Measurements from ENCODE around the gene MDH1.
"Not testable (repeated sequence)": the region's sequence is repeated elsewhere in the genome, so short reads cannot be mapped to it uniquely, and the experiment has no call there.

The MDH1 gene

DNA sequence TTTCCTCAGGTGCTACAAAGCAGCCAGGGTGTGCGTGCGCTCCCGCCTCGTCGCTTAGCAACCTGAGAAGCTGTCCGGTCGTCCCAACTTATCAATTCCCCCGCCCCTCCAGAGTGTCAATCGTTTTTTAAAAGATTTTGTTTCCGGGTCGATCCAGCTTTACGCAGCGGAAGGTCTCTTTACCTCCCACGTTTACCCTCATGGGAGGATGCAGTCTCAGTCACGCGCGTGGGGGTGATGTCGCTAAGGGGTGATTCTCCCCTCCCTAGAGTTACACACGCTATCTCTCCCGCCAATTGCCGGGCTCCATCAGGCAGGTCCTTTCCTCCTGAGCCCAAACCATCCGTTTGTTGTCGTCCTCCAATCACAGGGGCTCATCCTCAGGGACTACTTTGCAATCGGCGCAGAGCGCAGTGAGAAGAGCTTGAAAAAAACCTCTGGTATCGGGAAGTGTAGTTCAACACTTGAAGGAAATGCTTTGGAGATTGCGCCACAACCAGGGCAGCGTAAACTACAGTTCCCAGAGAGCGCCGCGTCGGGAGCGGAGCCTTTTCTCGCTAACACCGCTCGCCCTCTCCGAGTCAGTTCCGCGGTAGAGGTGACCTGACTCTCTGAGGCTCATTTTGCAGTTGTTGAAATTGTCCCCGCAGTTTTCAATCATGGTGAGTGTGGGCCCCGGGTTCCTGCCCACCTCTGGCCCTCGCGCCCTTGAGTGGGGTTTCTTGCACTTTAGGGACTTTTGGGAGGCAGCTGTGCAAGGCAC is at the start of gene MDH1, which contains the start of gene WDPCP:
Gene MDH1 (plus strand): TSS at position 579 of the 763 bp plus-strand sequence. CDS start 81 bp downstream, at position 660.
Gene WDPCP (minus strand): TSS at position 93 of the 763 bp plus-strand sequence. CDS start 206 bp downstream, outside the sequence.
- peak; percentile 100 for DNase-seq (ENCODE audit: low spot score)

DNA sequence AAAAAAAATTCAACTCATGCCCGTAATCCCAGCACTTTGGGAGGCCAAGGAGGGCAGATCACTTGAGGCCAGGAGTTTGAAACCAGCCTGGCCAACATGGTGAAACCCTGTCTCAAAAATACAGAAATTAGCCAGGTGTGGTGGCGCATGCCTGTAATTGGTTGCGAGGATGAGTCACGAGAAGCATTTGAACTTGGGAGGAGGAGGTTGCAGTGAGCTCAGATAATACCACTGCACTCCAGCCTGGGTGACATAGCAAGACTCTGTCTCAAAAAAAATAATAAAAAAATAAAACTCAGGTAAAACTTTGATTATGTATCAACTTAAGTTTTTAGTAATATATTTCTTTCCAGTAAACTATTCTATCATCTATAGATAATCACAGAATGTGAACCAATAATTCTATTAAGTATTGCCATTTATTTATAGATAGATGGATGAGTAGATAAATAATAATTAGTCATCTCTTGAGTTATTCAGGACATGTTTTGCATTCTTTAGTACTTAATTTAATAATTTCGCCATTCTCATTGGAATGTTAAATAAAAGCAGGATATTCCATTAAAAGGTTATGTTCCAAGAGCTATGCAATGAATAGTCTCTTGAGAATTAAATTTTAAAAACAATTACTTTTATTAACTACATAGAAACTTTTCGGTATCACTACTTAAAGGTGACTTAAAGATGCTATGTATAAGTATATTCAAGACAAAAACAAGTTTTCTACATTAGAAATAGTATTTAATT is 49.2 kb upstream of the MDH1 start:
- no peak for DNase-seq (ENCODE audit: low spot score)

DNA sequence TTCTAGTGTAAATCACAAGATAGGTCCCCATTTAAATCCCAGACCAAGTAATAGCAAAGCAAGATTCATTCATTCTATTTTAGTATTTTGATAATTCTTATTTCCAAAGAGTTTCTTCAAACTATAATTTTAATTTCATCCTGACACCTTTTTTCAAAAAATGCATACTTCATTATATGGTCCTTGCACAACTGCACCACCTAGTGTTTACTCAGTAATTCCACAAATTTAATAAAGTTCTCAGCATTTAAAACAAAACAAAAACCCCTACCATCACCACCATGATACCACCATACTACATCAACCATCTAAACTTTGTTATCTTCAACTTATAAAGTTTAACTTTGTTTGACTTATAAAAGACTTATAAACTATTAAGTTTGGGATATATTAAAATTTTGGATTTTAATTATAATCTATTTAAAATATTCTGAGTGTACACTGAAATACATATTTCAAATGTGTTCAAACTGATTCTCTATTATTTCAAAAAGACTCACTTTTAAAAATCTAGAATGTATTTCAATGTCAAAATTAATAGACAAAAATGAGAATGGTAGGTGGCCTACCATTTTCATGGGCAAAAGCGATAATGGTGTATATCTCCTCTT is 44.6 kb upstream of the MDH1 start:
- peak; percentile 27 for DNase-seq (ENCODE audit: low spot score)

DNA sequence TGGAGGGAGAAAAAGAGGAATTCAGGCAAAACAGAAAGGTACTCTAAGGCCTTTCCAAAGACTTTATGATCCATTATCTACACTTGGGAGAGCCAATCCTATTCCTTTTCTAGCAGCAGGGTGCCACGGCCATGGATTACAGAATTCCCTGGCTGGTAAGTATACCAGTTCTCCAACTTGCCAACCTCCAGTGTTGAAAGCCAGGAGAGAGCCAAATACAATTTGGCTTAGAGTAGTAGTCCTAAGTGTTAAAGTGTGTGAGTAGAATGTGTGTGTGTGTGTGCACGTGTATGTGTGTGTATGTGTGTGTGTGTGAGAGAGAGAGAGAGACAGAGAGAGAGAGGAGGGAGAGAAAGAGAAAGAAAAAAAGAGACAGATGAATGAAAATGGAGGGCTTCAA is 43.7 kb upstream of the MDH1 start:
- no peak for DNase-seq (ENCODE audit: low spot score)

DNA sequence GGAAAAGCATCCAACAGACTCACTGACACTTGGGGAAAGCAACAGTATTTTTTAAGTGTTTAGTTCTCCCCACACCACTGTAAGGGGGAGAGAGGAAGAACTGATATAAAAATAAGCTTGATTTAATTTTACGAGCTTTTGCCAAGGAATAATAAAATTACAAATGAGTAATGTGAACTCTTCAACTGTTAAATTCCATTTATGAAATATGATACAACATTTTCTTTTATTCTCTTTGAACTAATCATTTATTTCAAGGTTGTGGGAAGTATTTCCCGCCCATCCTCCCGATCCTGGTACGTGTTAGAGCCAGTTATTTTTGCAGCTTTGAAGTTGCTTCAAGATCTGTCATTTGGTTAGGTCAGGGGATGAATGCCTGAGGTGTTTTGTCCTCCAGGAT is 35.7 kb upstream of the MDH1 start:
- DNase-seq (ENCODE audit: low spot score): peak; percentile 26

DNA sequence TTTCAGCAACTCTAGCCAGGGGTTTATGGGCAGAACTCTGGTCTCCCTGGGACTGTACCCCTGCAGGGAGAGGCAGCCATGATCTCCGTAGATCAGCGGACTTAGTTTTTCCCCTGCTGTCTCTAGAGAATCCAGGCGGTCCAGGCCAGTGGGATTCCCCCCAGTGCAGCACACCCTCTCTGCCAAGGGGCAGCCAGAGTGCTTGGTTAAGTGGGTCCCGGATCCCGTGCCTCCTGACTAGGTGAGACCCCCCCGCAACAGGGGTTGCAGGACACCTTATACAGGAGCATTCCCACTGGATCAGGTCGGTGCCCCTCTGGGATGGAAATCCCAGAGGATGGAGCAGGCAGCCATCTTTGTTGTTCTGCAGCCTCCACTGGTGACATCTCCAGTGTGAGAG is 33.5 kb upstream of the MDH1 start:
- no peak for DNase-seq (ENCODE audit: low spot score)

DNA sequence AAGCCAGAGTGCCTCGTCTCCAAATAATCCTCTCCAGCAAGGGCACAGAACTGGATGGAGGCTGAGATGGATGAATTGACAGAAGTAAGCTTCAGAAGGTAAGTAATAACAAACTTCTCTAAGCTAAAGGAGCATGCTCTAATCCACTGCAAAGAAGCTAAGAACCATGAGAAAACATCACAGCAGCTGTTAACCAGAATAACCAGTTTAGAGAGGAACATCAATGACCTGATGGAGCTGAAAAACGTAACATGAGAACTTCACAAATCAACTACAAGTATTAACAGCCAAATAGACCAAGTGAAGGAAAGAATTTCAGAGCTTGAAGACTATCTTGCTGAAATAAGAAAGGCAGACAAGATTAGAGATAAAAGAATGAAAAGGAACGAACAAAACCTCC is 32.8 kb upstream of the MDH1 start:
- DNase-seq (ENCODE audit: low spot score): no peak

DNA sequence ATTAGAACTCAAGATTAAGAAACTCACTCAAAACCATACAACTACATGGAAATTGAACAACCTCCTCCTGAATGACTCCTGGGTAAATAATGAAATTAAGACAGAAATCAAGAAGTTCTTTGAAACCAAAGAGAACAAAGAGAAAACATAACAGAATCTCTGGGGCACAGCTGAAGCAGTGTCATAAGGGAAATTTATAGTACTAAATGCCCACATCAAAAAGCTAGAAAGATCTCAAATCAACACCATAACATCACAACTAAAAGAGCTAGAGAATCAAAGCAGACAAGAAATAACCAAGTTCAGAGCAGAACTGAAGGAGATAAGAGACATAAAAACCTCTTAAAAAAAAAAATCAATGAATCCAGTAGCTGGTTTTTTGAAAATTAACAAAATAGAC is 30.9 kb upstream of the MDH1 start:
- DNase-seq (ENCODE audit: low spot score): not testable (repeated sequence)

DNA sequence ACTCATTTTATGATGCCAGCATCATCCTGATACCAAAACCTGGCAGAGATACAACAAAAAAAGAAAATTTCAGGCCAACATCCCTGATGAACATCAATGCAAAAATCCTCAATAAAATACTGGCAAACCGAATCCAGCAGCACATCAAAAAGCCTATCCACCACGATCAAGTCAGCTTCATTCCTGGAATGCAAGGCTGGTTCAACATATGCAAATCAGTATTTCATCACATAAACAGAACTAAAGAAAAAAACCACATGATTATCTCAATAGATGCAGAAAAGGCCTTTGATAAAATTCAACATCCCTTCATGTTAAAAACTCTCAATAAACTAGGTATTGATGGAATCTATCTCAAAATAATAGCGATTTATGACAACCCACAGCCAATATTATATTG is 29.8 kb upstream of the MDH1 start:
- DNase-seq (ENCODE audit: low spot score): not testable (repeated sequence)

DNA sequence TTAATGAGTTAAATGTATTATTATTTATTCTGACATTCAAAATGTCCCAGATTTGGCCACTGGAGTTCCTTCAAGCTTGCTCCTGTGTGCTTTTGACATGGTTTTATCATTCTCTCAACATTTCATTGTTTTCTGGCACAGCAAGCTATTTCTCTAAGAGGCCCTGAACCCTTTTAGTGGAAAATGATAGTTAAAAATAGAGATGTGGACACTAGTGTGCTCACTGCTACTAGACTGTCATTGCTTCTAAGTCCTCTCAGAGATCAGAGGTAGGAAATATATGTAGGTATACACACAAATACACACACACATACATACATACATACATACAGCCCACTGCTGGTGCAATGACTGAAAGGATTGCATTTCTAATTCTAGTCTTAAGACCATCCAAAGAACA is 26.0 kb upstream of the MDH1 start:
- no peak for DNase-seq (ENCODE audit: low spot score)

DNA sequence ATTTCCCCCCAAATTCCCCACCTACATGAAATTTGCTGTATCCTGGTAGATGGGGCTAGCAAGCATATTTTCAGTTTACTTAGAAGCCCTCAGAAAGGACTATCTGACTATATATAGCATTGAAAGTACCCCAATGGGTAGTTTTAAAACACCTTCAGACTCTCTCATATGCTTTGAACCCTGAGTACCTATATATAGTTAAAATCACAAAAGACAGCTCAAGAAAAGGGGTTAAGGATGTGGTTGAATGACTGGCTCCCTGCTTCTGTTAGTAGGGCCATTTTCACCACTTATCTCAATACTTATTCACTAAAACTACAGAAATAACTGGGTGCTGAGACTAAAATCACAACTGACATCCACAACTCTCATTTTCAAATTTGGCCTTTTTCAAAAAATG is 19.0 kb upstream of the MDH1 start:
- no peak for DNase-seq (ENCODE audit: low spot score)

DNA sequence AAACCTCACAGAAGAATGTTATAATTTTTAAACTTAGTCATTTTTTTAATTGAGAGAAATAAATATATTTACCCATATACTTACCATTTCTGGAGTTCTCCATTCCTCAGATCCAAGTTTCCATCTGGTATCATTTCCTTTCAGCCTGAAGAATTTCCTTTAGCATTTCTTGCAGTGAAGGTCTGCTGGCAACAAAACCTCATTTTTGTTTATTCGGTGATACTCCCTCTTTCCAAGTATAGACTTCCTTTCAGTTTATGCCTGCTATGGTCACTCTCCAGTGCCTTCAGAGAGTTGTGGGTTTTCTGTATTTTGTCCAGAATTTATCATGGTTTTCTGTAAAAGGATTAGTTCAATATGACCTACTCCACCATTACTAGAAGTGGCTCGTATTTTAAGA is 17.5 kb upstream of the MDH1 start:
- DNase-seq (ENCODE audit: low spot score): no peak

DNA sequence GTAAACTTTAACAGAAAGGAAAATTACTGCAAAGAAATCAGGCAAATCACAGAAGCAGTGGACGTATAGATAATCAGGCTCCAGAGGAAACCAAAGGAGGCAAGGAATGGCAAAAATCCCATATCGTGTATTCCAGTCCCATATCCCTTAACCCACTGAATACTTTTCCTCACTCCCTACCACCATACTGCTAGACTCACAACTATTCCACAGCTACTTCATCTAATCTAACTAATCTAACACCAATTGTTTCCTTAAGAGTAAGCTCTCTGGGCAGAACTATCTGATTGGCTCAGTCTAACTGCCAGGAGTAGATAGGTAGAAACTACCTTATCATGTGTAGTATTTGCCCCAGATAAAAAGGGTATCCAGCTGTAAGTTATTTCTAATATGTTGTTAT is 16.8 kb upstream of the MDH1 start:
- DNase-seq (ENCODE audit: low spot score): no peak

DNA sequence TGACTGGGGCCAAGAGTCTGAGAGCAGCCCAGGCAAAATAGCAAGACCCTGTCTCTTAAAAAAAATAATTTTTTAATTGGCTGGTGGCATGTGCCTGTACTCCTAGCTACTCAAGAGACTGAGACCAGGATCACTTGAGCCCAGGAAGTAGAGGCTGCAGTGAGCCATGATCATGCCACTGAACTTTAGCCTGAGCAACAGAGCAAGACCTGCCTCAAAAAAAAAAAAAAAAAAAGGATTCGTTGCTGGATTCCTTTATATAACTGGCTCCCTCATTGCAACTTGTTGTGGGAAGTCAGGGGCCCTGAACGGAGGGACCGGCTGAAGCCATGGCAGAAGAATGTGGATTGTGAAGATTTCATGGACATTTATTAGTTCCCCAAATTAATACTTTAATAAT is 15.7 kb upstream of the MDH1 start:
- DNase-seq (ENCODE audit: low spot score): not testable (repeated sequence)

DNA sequence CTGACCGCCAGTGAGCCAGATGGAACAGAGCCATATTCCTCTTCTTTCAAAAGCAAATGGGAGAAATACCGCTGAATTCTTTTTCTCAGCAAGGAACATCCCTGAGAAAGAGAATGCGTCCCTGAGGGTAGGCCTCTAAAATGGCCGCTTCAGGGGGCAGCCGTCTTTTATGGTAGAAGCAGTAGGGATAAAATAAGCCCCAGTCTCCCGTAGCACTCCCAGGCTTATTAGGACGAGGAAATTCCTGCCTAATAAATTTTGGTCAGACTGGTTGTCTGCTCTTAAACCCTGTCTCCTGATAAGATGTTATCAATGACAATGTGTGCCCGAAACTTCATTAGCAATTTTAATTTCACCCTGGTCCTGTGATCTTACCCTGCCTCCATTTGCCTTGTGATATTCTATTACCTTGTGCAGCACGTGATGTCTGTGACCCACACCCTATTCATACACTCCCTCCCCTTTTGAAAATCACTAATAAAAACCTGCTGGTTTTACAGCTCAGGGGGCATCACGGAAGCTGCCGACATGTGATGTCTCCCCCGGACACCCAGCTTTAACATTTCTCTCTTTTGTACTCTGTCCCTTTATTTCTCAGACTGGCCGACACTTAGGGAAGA is 14.9 kb upstream of the MDH1 start:
- DNase-seq (ENCODE audit: low spot score): not testable (repeated sequence)

DNA sequence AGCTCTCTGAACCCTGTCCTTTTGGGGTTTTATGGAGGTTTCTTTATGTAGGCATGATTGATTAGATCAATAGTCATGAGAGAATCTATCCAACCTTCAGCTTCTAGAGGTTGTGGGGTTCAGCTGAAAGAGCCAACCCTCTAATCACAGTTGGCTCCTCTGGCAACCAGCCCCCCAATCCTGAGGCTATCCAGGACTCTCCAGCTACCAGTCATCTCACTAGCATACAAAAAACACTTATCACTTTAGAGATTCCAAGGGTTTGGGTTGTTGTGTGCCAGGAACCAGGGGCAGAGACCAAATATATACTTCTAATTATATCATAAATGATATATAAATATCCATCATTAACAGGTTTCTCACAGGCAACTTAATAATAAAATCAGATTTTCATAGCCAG is 12.2 kb upstream of the MDH1 start:
- DNase-seq (ENCODE audit: low spot score): no peak

DNA sequence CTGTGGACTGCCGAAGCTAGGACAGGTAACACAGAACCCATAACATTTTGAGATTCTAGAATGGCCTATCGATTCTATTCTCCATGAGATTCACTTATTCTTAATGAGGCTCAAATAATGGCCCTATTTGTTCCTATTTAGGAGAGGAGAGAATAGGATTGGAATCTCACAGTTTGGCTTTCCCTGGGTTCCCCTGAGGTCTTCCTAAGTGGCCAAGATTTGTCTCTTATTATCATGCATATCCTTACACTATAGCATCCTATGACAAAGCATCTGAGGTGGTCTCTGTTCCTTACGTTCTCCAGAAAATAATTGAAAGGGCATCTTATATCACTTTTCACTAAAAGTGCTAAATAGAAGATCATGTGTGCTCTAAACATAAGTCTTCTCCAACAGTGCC is 10.0 kb upstream of the MDH1 start:
- DNase-seq (ENCODE audit: low spot score): no peak

DNA sequence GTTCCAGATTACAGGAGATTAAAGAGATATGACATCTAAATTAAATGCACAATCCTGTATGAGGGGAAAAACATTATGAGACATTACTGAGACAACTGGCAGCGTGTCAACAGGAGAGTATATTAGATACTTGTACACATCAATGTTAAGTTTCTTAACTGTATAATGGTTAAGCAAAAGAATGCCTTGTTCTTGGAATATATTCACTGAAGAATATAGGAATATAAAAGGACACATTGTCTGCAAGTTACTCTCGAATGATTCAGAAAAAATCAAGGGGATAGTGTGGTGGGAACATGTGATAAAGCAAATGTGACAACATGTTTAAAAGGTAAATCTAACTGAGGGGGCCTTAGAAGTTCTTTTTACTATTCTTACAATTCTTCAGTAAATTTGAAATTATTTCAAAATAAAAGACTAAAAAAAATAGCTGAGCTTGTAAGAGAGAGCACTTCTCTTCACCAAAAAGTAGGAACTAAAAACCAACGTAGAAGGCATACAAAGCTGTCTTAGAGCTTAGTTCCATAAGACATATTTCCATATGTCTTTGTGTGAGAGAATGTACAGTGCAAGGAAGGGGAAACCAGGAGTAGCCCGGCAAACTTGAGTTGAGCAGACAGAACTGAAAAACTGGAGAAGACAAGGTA is 8.0 kb upstream of the MDH1 start:
- no peak for DNase-seq (ENCODE audit: low spot score)

DNA sequence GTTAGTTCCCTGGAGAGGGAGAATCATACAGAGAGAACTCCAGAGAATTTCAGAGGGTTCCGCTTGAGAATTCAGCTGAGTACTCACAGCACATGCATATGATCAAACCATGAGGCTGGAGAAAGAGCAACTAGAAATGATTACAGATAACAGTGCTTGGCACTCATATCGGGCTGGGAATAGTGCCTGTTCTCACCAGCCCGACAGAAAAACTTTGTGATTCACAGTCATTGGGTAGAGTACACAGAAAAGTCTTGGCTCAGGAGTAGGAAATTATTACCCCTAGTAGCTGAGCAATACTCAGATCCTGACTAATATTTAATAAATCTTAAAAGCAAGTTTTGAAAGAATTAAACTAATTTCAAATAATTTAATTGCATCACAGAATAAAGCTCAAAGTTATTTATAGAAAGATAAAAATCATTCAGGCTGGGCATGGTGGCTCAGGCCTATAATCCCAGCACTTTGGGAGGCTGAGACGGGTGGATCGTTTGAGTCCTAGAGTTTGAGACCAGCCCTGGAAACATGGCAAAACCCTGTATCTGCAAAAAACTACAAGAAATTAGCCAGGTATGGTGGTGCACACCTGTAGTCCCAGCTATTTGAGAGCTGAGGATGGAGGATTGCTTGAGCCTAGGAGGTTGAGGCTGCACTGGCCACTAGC is 7.3 kb upstream of the MDH1 start:
- DNase-seq (ENCODE audit: low spot score): no peak

DNA sequence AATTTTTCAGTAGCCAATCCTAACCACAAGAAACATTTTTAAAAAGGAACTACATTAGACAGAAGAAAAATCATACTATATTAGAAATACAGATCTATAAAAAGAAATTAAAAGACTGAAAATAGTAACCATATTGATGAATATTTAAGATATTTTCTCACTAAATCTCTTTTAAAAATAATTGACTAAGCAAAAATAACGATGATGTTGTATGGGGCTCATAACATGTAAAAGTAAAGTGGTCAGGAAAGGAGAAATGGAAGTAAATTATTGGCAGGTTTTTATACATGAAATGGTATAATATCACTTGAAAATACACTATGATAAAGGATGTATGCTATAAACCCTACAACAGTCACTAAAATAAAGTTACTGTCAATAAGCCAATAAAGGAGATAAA is 5.9 kb upstream of the MDH1 start:
- DNase-seq (ENCODE audit: low spot score): no peak

DNA sequence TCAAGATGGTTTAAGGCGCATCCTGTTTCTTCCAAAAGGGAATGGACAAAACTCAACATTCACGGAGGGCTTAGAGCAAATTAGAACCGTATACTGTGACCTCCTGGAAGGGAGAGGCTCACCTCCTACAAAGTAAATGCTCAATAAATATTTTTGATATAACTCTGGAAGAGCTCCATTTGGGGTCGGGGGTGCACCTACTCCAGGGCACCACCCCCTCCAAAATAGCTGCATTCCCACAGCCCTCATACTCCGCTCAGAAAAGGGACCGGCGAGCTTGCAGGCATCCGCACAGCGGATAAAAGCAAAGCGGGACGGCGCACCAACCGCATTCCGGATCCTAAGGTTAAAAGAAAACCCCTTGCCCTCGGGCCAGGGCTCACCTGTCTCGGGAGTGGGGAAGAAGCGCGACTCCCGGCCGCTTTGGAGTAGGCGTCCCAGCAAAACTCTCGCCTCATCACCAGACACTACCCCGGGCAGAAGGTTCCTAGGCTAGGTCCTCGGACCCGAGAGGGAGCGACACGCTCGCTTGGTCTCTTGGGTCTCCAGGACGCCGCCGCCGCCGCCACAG is 864 bp upstream of the MDH1 start:
- DNase-seq (ENCODE audit: low spot score): peak; percentile 23

Measured in SW480 (cell line).